ENCODE measurements around the gene PDGFRB. TPM values are rescaled to one million over a fixed set of nuclear protein-coding genes. Genes with fewer than 3 reads are reported as not detected.

Gene PDGFRB
- polyA plus RNA-seq (ENCODE audit: insufficient read length), result 115 TPM

GRCh38 chr5:150155258-150156026, at the start of gene PDGFRB:
PDGFRB (minus strand) TSS chr5:150155845; CDS start chr5:150137047, 18,798 bp downstream.
- peak; percentile 57 for DNase-seq (ENCODE audit: low read depth)

GRCh38 chr5:150204590-150204960, 48.9 kb upstream of the PDGFRB start:
- no peak for DNase-seq (ENCODE audit: low read depth)

DNA sequence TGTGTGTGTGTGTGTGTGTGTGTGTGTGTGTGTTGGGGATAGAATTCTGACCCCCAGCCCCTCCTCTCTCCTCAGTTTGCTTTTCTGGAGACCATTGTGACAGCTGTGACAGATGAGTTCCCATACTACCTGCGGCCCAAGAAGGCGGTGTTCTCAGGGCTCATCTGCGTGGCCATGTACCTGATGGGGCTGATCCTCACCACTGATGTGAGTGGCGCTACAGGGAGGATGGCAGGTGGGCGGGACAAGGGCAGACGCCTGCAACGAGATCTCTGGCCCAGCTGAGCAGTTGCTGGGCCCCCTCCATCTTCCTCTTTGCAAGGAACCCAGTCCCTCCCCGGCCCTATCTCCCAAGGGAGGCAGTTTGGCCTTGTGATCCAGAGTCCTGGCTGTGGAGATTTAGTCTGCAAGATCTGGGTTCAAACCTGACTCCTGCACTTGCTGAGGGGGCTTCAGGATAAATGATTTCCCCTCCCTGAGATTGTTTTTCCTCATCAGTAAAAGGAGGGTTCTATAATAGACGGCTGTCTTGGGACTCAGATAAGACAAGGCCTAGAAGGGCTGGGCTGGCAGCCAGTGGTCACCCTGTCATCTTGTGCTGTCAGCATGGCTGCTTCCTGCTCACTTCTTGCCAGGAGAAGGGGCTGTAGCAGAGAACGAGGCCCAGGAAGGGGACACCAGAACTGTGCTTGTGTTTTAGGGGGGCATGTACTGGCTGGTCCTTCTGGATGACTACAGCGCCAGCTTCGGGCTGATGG, 48.4 kb upstream of the PDGFRB start:
- no peak for DNase-seq (ENCODE audit: low read depth)

DNA sequence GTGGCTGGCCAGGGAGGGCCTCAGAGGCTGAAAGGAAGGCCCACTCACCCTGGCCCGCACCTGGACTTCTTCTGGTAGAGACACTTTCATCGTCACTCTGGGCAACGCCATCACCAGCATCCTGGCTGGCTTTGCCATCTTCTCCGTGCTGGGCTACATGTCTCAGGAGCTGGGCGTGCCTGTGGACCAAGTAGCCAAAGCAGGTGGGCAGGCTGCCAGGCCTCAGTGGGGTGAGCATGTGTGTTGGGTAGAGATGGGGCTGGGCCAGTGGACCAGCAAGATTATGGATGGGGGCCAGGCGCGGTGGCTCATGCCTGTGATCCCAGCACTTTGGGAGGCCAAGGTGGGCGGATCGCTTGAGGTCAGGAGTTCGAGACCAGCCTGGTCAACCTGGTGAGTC, 46.9 kb upstream of the PDGFRB start:
- DNase-seq (ENCODE audit: low read depth), result no peak

DNA sequence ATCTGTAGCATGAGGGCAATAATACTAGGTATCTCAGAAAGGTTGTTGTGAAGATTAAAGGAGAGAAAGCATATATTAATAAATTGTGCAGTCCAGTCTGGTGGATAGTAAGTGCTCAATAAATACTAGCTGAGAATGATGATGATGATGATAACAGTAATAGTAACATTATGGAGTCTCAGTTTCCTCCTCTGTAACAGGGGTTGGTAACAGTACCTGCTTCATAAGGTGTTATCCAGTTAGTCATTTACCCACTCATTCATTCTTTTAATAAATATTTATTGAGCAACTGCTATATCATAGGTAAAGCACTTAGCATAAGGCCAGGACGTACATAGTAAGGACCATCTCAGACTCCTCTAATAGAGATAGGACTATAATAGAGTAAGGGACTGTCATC, 41.8 kb upstream of the PDGFRB start:
- no peak for DNase-seq (ENCODE audit: low read depth)

- no peak for DNase-seq (ENCODE audit: low read depth)
Measured at GRCh38 chr5:150196986-150197385, 41.3 kb upstream of the PDGFRB start.

DNA sequence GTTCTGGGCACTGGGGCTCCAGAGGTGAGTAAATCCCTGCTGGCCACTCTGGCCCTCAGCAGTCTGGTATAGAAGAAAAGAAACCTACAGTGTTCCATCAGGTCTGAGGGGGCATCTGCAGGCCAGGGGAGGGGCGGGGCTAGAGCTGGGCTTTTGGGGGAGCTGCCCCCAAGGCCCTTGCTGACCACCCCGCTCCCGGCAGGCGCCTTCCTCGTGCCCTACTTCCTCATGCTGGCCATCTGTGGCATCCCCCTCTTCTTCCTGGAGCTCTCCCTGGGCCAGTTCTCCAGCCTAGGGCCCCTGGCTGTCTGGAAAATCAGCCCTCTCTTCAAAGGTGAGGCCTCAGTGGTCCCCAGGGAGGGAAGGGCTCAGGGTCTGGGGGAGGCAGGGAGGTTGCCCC, 40.9 kb upstream of the PDGFRB start:
- DNase-seq (ENCODE audit: low read depth), result no peak

- DNase-seq (ENCODE audit: low read depth), result no peak
Measured at GRCh38 chr5:150195736-150196485, 40.3 kb upstream of the PDGFRB start.

DNA sequence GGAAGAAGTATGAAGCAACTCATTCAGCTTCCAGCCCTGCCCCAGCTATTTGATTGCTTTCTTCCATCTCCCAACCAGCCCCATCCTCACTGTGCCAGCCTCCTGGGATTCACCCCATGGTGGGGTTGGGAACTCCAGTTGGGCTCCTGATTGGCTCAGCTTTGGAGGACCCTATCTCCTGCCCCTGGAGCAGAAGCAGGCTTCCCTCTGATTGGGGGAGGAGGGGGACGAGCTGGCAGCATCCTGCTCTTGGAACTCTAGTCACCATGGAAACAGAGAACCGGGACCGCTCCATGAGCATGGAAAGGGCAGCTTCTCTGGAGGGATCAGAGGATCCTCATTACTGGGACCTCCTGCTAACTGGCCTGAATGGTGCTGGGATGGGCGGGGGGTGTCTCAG, 36.8 kb upstream of the PDGFRB start:
- no peak for DNase-seq (ENCODE audit: low read depth)

DNA sequence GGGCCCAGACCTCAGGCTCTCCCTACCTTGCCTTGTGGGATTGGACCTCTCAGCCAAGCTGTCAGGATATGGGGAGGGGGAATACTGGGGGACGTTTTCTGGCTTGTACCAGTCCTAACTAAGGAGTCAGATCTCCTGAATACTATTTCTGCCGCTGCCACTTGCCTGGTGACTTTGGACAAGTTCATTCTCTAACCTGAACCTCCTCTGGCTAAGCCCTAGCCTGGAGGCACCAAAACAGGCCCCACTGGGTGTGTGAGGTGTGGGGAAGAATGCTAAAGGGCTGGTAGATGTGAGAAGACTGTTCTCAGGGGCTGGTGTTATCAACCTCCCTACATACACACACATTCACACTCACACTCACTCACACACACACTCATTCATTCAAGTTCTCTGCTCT, 35.3 kb upstream of the PDGFRB start:
- no peak for DNase-seq (ENCODE audit: low read depth)

- DNase-seq (ENCODE audit: low read depth), result no peak
Measured at GRCh38 chr5:150190503-150190979, 34.9 kb upstream of the PDGFRB start.

GRCh38 chr5:150189728-150190502, 34.3 kb upstream of the PDGFRB start, which contains the start of gene SLC6A7:
SLC6A7 (plus strand) TSS chr5:150190062; CDS start chr5:150190328, 266 bp downstream.
- DNase-seq (ENCODE audit: low read depth), result no peak

- DNase-seq (ENCODE audit: low read depth), result no peak
Measured at GRCh38 chr5:150189326-150189725, 33.7 kb upstream of the PDGFRB start.

- no peak for DNase-seq (ENCODE audit: low read depth)
Measured at GRCh38 chr5:150188146-150188842, 32.6 kb upstream of the PDGFRB start.

DNA sequence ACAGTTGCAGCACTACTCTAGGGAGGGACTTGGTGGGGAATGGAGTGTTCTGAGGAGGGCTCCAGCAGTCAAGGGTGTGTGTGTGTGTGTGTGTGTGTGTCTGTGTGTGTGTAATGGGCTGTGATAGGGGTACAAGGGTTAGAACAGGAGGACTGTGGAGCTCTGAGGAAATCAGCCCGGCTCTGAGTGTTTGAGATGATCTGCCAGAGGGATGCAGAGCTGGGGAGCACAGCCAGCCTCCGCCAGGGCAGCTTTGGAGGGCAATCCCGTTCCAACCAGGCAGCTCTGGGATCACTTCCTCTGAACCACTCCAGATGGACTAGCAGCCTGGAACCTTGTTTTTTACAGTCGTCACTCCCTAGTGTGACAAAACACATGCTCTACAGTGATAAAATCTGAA, 31.3 kb upstream of the PDGFRB start:
- DNase-seq (ENCODE audit: low read depth), result no peak

GRCh38 chr5:150186137-150186536, 30.5 kb upstream of the PDGFRB start:
- DNase-seq (ENCODE audit: low read depth), result no peak

DNA sequence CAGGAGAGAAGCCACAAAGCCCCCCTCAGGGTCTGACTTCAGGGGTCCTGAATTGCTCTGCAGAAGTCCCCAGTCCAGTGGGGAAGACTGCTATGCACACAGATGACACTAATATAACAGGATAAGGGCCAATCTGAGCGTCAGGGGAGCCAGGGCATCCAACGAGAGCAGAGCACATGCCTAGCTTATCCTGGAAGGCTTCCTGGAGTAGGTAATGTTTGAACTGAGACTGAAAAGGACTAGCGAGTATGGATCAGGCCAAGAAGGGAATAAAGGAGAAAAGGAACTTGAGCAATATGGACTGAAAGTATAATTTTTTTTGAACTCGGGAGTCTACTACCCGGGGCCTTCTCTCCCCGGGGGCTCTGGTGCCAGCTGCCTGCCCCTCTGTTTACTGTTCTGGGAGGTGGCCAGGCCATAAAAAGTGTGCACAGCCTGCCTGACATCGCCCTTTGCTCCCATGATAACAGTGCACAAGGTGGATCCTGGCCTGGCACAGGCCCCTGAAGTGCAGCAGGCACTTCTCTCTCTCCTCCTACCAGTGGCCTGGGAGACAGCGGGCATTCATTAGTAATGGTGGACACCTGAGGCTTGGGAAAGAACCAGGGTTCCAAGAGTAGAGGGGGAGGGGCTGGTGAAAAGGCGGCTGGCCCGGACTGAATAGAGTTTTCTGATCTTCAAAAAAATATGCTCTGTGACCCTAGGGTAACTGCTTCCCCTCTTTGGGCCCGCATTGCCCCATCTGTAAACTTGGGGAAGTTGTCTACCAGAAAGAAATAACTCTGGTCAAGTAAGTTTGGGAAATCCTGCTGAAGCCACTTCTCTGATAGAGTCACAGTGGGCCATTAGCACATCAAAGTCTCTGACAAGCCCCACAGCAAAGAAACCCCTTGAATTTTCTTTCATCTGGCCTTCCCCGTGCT, 29.6 kb upstream of the PDGFRB start:
- no peak for DNase-seq (ENCODE audit: low read depth)

DNA sequence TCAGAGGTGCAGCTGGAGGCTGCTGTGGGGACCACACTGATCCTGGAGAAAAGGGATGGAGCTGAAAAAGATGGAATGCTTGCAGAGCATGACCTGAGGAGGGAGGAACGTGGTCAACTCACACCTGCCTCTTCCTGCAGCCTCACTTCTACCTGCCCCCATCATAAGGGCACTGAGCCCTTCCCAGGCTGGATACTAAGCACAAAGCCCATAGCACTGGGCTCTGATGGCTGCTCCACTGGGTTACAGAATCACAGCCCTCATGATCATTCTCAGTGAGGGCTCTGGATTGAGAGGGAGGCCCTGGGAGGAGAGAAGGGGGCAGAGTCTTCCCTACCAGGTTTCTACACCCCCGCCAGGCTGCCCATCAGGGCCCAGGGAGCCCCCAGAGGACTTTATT, 28.4 kb upstream of the PDGFRB start:
- no peak for DNase-seq (ENCODE audit: low read depth)

GRCh38 chr5:150183436-150183835, 27.8 kb upstream of the PDGFRB start:
- no peak for DNase-seq (ENCODE audit: low read depth)

GRCh38 chr5:150182774-150183173, 27.1 kb upstream of the PDGFRB start:
- DNase-seq (ENCODE audit: low read depth), result no peak

All from forelimb muscle (tissue), 1 donor.